Pons (tissue), 1 donor: ENCODE measurements around the gene RANBP1.

ENCODE experiments used
- DNase-seq: peaks from one replicate; pipeline ENCODE4 v3.0.0-alpha.2; 2016; ENCODE audit warnings: low spot score

Gene RANBP1

DNA sequence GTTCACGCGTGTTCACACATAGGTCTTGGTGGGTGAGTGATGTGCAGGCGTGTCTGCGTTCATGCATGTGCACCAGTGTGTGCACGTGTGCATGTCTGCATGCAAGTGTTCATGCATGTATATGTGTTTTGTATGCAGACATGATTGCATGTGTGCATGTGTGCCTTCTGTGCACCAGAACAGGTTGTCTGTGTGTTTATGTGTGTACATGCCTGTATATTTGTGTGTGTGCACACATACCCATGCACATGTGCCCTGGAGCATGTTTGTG lies 20.6 kb downstream of the RANBP1 start:
- DNase-seq, result no peak

DNA sequence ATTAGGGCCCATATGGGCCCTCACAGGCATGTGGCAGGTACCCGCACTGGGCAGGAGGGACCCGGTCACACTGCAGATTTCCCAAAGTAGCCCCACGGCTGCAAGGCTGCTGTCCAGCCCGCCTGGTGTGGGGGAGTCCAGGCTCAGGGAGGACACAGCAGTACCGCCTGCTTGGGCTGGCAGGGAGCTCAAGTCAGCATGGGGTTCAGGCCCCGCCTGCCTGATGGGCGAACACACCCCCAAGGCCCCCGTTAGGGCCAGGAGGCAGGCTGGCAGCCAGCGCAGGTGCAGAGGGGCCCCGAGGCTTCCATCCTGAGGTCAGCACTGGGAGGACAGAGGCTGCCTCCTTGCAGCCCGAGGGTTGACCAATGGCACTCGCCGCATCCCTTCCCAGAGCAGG lies 21.2 kb downstream of the RANBP1 start:
- DNase-seq, result no peak

DNA sequence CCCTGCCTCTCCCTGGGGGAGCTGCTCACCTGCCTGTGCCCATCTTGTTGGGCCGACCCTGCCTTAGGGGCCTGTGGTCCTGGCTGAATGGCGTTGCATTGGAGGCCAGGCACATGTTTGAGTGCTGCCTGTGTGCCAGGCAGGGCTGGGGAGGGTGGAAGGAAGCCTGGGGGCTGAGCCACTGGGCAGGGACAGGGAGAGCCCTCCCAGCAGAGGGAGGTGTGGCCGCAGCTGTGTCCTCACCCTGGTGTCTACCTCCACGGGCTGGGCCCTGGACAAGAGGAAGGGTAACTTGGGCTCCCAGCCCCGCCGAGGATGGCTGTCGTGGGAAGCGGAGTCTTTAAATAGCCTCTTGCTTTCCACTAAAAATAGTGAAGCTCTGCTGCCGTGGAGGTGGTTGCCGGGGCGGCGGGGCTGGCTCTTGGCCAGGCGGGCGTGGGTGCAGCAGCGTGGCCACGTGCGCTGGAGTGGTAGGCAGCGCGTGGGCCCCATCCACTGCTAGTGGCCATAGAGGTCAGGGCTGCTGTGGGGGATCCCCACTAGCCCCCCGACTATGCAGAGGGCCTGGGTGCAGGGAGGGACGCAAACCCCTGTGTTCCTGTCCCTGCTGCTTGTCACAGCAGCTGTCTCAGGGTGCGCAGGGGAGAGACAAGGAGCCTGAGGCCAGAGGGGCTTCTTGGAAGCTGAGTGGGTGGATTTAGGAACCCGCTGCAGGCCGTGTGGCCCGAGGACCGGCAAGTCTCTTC lies 21.9 kb downstream of the RANBP1 start:
- no peak for DNase-seq

DNA sequence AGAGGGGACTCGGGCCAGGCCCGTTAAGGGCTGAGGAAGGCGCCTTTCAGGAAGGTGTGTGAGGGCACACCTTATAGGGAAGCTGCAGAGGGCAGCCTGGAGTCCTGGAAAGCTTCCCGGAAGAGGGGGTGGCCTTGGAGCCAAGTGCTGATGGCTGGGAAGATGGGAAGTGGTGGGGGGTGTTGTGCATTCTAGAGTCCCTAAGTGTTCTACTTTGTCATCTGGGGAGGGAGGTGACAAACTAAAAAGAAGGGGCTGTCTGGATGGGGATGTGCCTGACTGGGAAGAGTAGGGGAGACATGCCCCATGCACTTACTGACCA lies 22.5 kb downstream of the RANBP1 start:
- no peak for DNase-seq

DNA sequence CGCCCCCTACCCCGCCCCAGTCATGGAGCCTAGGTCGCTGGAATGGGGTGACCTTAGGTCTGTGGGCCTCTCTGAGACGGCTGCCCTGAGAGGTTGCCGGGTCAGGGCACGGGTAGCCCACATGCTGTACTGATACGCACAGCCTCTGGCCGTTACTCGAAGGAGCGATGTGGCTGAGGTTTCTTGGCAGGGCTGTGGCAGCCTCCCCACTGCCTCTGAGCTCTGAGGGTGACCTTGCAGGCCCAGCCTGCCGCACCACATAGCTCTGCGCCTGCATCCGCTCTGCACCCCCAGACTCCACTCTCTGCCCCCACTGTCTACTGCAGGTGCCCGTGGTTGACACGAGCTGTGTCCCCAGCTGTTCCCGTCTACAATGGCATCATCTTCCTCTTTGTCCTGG lies 23.0 kb downstream of the RANBP1 start:
- DNase-seq, result no peak

DNA sequence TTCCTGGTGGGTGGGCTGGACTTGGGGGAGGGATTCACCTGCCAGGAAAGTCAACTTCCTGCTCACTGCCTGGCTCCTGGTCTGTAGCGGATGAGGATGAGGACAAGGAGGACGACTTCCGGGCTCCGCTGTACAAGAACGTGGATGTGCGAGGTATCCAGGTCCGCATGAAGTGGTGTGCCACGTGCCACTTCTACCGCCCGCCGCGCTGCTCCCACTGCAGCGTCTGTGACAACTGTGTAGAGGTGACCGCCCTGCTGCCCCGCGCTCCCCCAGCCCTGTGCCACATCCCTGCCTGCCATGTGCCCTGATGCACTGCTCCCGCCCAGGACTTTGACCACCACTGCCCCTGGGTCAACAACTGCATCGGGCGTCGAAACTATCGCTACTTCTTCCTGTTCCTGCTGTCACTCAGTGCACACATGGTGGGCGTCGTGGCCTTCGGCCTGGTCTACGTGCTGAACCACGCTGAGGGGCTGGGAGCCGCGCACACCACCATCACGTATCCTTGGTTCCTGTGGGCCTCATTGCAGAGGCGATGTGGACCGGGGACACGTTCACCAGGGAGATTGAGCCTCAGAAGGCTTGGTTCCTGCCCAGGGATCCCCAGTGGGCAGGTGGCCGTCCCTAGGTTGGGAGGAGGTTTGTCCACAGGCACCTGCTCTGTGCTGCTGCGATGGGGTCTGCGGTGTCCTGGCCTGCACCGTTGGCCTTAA lies 23.6 kb downstream of the RANBP1 start:
- DNase-seq, result no peak

DNA sequence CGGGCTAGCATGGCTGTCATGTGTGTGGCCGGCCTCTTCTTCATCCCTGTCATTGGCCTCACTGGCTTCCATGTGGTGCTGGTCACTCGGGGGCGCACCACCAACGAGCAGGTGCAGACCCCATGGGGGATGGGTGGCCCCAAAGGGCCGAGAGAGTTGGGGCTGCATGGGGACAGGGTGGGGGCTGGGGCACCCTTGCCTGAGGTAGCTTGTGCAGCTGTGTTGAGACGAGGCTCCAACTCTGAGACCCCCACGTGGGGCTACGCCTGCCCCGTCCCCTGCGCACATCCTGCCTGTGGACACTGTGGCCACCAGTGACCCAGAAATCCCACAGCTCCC lies 24.2 kb downstream of the RANBP1 start:
- DNase-seq, result no peak

DNA sequence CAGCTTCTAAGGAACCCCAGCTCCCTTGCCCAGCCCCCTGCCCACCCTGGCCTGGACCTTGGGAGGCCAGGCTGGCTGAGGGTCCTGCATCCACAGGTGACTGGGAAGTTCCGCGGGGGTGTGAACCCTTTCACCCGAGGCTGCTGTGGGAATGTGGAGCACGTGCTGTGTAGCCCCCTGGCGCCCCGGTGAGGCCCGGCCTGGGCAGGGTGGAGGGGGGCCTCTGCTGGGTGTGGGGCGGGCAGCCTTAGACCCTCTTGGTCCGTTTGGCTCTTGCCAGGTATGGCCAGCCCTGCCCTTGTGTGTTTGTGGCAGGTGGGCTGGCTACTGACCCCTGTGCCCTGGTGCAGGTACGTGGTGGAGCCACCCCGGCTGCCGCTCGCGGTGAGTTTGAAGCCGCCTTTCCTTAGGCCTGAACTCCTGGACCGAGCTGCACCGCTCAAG lies 24.6 kb downstream of the RANBP1 start:
- DNase-seq, result no peak

DNA sequence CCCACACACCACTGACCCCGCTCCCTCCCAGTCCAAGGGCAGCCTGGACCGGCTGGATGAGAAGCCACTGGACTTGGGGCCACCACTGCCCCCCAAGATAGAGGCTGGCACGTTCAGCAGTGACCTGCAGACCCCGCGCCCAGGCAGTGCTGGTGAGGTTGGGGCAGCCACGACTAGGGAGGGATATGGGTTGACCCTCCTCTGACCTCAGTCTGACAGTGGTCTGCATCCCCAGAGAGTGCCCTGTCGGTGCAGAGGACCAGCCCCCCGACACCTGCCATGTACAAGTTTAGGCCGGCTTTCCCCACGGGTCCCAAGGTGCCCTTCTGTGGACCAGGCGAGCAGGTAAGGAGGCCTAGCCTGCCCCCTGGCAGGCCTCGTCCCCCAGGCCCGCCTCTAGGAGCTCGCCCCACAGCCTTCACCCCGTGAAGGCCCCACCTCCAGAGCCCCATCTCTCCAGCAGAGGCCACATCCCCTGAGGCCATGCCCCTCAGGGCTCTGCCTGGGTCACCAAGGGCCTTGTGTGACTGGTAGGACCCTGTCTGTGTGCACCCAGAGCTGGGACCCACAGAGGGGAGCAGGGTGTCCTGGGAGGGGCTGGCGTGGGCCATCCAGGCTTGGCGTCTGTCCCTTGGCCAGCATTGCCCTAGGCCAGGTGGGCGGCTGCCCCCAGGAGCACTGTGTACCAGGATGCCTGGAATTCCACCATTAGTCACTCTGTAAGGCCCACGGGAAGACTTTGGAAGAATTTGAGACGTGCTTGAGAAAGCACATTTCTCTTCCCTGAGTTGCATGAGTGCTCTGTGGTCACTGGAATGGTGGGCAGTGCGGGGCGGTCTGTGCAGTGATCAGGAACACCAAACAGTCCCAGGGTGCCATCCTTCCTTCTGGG lies 25.5 kb downstream of the RANBP1 start:
- DNase-seq, result no peak

DNA sequence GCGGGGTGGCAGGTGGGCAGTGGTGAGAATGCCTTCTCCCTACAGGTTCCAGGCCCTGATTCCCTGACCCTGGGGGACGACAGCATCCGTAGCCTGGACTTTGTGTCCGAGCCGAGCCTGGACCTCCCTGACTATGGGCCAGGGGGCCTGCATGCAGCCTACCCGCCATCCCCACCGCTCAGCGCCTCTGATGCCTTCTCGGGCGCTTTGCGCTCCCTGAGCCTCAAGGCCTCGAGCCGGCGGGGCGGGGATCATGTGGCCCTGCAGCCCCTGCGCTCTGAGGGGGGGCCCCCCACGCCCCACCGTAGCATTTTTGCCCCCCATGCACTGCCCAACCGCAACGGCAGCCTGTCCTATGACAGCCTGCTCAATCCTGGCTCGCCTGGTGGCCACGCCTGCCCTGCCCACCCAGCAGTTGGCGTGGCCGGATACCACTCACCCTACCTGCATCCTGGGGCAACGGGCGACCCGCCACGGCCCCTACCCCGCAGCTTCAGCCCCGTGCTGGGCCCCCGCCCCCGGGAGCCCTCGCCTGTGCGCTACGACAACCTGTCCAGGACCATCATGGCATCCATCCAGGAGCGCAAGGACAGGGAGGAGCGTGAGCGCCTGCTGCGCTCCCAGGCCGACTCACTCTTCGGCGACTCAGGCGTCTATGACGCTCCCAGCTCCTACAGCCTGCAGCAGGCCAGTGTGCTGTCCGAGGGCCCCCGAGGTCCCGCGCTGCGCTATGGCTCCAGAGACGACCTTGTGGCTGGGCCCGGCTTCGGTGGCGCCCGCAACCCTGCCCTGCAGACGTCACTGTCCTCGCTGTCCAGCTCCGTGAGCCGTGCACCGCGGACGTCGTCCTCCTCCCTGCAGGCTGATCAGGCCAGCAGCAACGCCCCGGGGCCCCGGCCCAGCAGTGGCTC lies 27.1 kb downstream of the RANBP1 start:
- no peak for DNase-seq

DNA sequence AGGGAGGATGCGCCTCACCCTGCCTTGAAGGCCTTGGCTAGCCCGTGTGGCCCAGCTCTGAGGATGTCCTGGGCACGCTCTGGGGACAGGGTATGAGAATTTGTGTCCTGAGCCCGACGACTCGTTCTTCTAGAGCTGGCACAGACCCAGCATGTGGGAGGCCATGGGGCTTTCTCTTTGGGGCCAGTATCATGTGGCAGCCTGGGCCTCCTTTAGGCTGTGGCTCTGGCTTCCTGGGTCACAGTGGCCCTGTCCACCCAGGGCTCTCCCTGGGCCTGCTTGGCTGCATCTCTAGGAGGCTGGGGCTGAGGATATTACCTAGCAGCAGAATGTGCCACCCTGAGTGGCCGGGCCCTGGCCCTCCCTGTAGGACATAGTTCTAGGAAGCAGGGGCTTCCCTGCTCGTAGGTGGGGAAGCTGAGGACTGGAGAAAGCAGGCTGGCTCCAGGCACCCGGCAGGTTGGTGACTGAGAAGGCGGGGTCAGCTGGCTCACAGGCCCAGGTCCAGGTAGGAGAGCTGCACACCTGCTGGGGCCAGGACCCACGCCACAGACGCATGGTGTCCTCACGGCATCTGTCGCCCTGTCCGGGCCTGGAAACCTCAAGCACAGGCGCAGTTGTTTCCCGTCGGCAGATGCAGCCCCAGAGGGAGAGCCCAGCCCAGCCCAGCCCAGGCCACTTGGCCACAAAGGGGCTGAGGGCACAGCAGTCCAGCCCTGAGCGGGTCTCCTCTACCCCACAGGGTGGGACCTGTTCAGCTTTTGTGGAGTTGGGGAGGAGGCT lies 28.2 kb downstream of the RANBP1 start:
- DNase-seq, result no peak

DNA sequence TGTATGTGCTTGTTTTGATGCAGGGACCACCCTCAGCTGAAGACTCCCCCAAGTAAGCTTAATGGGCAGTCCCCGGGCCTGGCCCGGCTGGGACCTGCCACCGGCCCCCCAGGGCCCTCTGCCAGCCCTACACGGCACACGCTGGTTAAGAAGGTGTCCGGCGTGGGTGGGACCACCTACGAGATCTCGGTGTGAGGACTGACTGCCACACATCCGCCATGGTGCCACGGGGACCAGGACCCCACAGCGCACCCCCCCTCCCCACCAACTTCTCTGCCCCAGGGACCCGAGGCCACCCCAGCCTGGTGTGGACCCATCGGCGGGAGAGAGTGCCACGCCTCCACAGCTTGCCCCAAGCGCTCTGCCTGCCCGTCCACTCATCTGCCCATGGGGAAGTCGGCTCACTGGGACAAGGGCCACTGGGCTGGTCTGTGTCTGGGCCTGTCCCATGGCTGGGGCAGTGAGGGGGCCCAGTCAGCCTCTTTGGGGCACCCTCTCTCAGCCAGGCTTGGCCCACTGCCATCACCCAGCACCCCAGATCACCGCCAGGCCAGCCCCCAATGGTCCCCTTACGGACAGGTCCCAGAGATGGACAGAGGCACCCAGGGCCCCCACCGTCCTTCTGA lies 29.4 kb downstream of the RANBP1 start:
- no peak for DNase-seq

DNA sequence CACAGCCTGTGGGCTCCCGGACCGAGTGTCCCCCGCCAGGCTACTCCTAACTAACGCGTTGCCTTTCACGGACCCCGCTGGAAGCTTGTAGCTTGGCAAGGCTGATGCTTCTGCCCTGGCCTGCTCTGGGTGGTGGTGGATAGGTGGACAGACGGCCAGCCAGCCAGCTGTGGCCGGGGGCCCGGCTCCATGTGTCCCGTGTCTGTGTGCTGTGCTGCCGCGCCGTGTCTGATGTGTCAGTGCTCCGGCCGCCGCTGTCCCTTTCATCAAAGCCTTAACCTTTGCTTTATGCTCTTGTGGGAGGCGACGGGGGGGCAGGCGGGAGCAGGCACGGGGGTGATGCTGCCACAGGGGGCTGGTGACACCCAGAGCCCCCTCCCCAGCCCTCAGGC lies 29.9 kb downstream of the RANBP1 start:
- DNase-seq, result no peak

DNA sequence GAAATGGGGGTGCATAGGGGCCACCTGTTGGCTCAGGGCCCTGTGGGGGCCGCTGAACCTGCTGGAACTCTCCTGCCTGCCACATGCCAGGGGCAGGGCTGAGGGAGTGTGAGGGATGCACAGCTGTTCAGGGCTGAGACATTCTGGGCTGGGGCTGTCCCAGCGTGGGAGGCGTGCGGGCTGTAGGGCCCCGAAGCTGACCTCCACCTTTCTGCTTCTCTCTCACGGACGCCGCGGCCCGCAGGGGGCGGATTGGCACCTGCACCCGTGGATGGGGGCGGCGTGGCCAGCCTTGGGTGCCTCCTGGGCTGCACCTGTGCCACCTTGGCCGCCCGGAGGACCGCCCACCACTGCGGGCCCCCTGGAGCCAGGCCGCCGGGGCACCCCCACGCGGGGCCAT lies 30.9 kb downstream of the RANBP1 start:
- DNase-seq, result no peak

DNA sequence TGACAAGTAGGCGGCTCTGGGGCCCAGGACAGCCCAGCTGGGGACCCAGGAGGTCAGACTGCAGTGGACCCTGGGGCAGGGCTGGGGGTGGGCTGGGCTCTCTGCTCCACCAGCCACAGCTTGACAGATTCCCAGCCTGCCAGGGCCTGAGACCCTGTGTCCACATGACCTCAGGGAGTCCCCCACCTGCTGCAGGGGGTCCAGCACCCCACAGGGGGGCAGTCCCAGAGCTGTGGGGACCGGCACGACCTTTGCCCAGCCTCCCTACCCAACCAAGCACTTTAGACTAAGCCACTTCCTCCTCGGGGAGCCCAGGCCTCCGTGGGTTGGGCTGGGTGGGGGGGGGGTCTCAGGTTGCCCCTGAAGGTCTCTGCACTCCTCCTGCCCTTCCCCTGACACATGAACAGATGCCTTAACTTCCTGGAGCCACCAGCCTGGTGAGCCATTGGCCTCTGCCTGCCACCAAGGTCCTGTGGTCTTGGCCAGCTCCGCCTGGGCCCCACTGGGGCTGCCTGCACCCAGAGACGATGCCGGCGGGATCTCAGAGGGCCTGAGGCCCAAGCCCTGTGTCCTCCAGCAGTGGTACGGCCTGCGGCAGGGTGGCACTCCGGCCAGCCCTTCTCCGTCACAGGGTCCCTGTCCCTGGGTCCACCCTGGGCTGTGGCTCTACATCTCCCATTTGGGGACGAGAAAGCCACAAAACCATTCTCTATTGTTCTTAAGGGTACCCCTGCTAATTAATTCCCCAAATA lies 31.5 kb downstream of the RANBP1 start:
- no peak for DNase-seq

DNA sequence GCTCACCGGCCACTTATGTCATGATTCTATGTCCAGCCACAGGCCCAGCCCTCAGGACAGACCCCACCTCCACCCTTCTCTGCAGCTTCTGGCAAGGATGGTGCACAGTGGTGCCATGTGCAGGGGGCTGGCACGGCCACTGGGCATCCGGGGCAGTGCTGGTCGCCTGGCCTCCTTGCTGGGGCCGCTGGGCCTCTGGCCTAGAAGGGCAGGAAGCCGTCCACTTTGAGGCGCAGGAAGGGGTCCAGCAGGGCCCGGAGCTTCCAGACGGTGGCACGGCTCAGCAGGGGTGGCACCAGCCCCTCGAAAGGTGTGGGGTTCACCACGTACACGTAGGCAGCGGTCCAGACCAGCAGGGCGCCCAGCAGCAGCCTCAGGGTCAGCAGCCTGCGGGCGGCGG lies 32.5 kb downstream of the RANBP1 start:
- DNase-seq, result no peak

DNA sequence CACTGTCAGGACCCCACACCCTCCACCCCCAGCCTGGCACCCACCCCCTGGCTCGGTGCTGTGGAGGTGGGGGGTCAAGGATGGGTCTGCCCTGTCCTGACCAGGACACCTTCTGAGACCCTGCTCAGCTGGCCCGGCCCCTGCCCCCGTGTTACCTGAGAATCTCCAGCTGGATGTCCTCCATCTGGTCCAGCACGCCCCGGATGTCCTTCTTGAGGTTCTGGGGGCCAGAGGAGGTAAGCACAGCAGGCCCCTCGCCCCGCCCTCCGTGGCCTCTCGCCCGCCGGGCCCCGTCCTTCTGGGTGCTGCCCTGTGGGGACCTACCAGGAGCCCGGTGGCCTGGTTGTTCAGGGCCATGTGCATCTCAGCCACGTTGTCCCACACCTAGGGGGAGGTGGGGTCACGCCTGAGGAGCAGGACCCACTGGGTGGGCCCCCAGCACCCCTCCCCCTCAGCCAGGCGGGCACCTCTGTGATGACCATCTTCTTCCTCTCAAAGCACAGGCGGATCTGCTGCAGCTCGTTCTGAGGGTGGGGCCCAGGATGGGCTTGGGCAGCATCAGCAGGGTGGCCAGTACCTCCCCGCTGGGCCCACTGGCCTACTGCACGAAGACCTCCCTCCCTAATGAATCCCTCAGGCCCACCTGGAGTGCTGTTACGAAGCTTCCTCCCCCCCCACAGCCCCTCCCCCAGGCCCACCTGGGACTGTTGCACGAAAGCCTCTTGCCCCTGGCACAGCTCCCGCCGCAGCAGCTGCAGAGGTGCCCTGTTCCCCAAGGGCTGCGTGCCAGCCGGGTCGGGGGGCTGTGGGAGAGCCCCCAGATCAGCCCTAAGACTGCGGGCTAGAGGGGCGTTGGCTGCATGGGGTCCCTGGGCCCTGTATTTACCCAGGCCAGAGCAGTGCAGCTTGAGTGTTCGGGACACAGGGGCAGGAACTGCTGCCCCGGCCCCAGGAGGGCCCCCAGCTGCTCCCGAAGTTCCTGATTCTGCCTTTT lies 33.6 kb downstream of the RANBP1 start:
- DNase-seq, result no peak

DNA sequence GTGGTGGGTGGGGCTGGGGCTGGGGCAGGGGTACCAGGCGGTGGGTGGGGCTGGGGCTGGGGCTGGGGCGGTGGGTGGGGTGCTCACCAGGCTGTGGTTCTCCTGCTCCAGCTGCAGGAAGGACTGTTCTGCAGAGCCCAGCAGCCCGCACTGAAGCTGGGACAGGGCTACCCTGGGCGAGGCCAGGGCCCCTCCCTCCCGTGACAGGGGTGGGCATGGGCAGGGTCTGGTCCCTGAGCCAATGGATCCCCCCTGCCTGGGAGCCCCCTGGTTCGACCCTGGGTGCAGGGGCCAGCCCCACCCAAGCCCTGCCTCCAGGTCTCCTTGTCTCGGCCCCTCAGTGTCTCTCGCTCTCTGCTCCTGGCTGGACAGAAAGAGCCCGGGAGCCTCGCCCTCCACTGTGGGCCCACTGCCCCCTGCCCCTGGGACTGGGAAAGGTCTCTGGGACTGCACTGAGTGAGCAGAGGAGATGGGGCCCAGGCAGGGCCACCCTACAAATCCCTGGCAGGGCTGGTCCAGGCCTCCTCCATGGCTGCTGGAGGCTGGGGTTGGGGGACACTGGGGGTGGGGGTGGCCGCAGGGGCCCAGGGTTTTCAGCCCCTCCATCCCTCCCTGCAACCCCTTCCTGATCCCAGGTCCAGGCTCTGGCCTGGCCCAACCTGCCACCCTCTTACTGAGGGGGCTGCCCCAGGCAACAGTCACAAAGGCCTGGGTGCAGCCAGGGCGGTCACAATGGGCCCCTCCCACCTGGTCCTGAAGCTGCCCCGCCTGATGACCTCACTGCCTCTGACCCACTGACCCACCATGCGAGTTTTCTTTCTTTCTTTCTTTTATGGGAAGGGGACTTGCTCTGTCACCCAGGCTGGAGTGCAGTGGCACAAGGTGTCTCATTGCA lies 34.7 kb downstream of the RANBP1 start, which contains the start of gene CCDC188:
Gene CCDC188, minus strand, starts transcription at position 675 of the 895 bp plus-strand sequence. Its CDS starts 69 bp downstream, at position 606.
- DNase-seq, result no peak
